SK-N-MC (cell line): ENCODE measurements around the gene INAFM2.

Source experiments
- DNase-seq: peaks from one replicate; pipeline ENCODE4 v3.0.0-alpha.2; 2011; ENCODE audit warnings: low read depth, low spot score
- H3K27ac ChIP-seq: fragments of 200-600 bp; sonication (generic); 2 replicates; pipeline ENCODE4 v1.5.1; 2016; ENCODE audit warnings: mixed run types
- H3K36me3 ChIP-seq: fragments of 200-600 bp; sonication (generic); 2 replicates; pipeline ENCODE4 v1.6.1; 2017; ENCODE audit warnings: antibody characterized with exemption, low read length, mixed read lengths; ENCODE audit not compliant: insufficient read depth
- H3K4me3 ChIP-seq: fragments of 200-600 bp; sonication (generic); 2 replicates; pipeline ENCODE4 v1.5.1; 2016
- H3K9ac ChIP-seq: fragments of 200-600 bp; sonication (generic); 2 replicates; pipeline ENCODE4 v1.8.0; 2017; ENCODE audit warnings: mixed run types, mixed read lengths; ENCODE audit not compliant: insufficient read length
- H3K9me3 ChIP-seq: fragments of 200-600 bp; sonication (generic); 2 replicates; pipeline ENCODE4 v1.6.1; 2017; ENCODE audit warnings: low read depth, mild to moderate bottlenecking, antibody characterized with exemption, low read length, moderate library complexity, mixed read lengths
- EZH2 ChIP-seq: fragments of 200-600 bp; sonication (generic); IDR thresholded peaks from one replicate; pipeline ENCODE4 v1.6.1; 2017; ENCODE audit warnings: antibody characterized with exemption
- FOXP2 ChIP-seq: optimal IDR thresholded peaks from 2 replicates; pipeline ENCODE3; 2011; ENCODE audit warnings: mild to moderate bottlenecking, moderate library complexity; ENCODE audit not compliant: insufficient read depth; ENCODE audit errors: extremely low read length, control extremely low read depth
- POLR2AphosphoS5 ChIP-seq: IDR thresholded peaks from 2 replicates; pipeline ENCODE4 v1.6.1; 2012; ENCODE audit warnings: mild to moderate bottlenecking, low read depth, low read length, borderline replicate concordance

The INAFM2 gene

GRCh38 chr15:40340038-40340739 is 16.7 kb downstream of the INAFM2 start:
- no peak for TF ChIP-seq EZH2
- TF ChIP-seq POLR2AphosphoS5: no peak
- no peak for TF ChIP-seq FOXP2
- no peaks in the 10 kb centered on the region for H3K9me3 ChIP-seq
- H3K9ac ChIP-seq: peak overlapping the region; percentile 81
- no peaks in the 10 kb centered on the region for H3K36me3 ChIP-seq
- H3K27ac ChIP-seq: peak overlapping the region; percentile 95
- no peak for DNase-seq
- H3K4me3 ChIP-seq: peak overlapping the region; percentile 72

GRCh38 chr15:40340740-40341400 is 17.4 kb downstream of the INAFM2 start, which contains the start of gene CCDC9B:
Gene CCDC9B (minus strand): TSS chr15:40340939. CDS start chr15:40340819, 120 bp downstream.
- Histone ChIP-seq H3K4me3 (peak within 1 kb of the TSS; percentile 72), H3K9ac (peak within 1 kb of the TSS; percentile 81), H3K36me3 (no peaks in the 10 kb centered on the region), H3K9me3 (no peaks in the 10 kb centered on the region), H3K27ac (peak within 1 kb of the TSS; percentile 95)
- no peak for DNase-seq
- TF ChIP-seq POLR2AphosphoS5: peak; percentile 44; the same call in 1 of the 2 replicates
- no peak for TF ChIP-seq EZH2

GRCh38 chr15:40342416-40343320 is 19.2 kb downstream of the INAFM2 start:
- no peak overlapping the region for H3K9ac ChIP-seq

GRCh38 chr15:40343512-40343911 is 20.0 kb downstream of the INAFM2 start:
- no peak for DNase-seq
- no peaks in the 10 kb centered on the region for H3K36me3 ChIP-seq
- H3K9ac ChIP-seq: peak overlapping the region; percentile 26
- no peak overlapping the region for H3K4me3 ChIP-seq
- H3K9me3 ChIP-seq: no peaks in the 10 kb centered on the region
- no peak for TF ChIP-seq POLR2AphosphoS5
- TF ChIP-seq FOXP2: no peak
- TF ChIP-seq EZH2: no peak
- H3K27ac ChIP-seq: no peak overlapping the region

More at GRCh38 chr15:40342416-40343320, 19.2 kb downstream of the INAFM2 start:
- Histone ChIP-seq H3K4me3 (no peak overlapping the region), H3K27ac (peak overlapping the region; percentile 68), H3K36me3 (no peaks in the 10 kb centered on the region), H3K9me3 (no peaks in the 10 kb centered on the region)
- TF ChIP-seq POLR2AphosphoS5: no peak
- no peak for TF ChIP-seq FOXP2
- TF ChIP-seq EZH2: no peak
- DNase-seq: no peak

- Histone ChIP-seq H3K4me3 (no peak overlapping the region), H3K36me3 (no peaks in the 10 kb centered on the region), H3K27ac (no peak overlapping the region), H3K9me3 (no peaks in the 10 kb centered on the region), H3K9ac (no peak overlapping the region)
- DNase-seq: no peak
- TF ChIP-seq EZH2 (no peak), POLR2AphosphoS5 (no peak), FOXP2 (no peak)
These were observed 20.7 kb downstream of the INAFM2 start for GRCh38 chr15:40344217-40344616.

- TF ChIP-seq FOXP2 (no peak), EZH2 (no peak), POLR2AphosphoS5 (no peak)
- no peak for DNase-seq
- H3K4me3 ChIP-seq: no peak overlapping the region
- H3K9ac ChIP-seq: no peak overlapping the region
- H3K9me3 ChIP-seq: no peaks in the 10 kb centered on the region
- no peak overlapping the region for H3K27ac ChIP-seq
- H3K36me3 ChIP-seq: no peaks in the 10 kb centered on the region
These were observed 21.2 kb downstream of the INAFM2 start for GRCh38 chr15:40344631-40345120.

GRCh38 chr15:40345225-40345866 is 21.9 kb downstream of the INAFM2 start:
- TF ChIP-seq EZH2: no peak
- TF ChIP-seq FOXP2: no peak
- TF ChIP-seq POLR2AphosphoS5: no peak
- Histone ChIP-seq H3K9ac (no peak overlapping the region), H3K36me3 (no peaks in the 10 kb centered on the region), H3K9me3 (no peaks in the 10 kb centered on the region), H3K27ac (no peak overlapping the region), H3K4me3 (no peak overlapping the region)
- no peak for DNase-seq
